Measurements from ENCODE around the gene ELOVL6. TPM values are rescaled to one million over a fixed set of nuclear protein-coding genes. Genes with fewer than 3 reads are reported as not detected.

ELOVL6 gene
- total and polyA plus RNA-seq, 2 of the 4 experiments (the other 2 are of a cell fraction): 17.9 to 19.0 TPM

DNA sequence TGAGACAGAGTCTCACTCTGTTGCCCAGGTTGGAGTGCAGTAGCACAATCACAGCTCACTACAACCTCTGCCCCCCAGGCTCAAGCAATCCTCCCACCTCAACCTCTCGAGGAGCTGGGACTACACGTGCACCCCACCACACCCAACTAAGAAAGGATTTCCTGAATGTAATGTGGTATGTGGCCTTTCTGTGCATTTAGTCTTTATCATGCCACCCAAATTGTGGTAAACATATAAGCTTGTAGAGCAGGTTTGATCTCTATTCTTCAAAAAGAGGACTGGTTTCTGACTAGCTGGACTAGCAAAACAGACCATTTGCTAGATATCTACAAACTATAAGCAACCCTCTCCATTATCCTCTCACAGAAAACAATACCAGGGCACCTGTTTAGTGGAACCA, 33.6 kb downstream of the ELOVL6 start:
- H3K4me2 ChIP-seq (ENCODE audit: low read depth, low read length): no peak overlapping the region
- WGBS, 2 experiments (ENCODE audit: extremely low coverage in 2 of 2, insufficient read length in 1 of 2): no CpG with 5 or more reads among the region's 2 CpGs
- no peaks in the 10 kb centered on the region for H3K9me3 ChIP-seq (ENCODE audit: control insufficient read depth, insufficient read depth, low read length)
- in situ Hi-C loops (cut with MboI; ENCODE audit: low sequenced_read_pairs): no loop called here
- H3K4ac ChIP-seq (ENCODE audit: low read depth, low read length): peak overlapping the region; percentile 89
- H3K79me1 ChIP-seq (ENCODE audit: low read depth in 1 of 2, low read length in 2 of 2): peaks cover 5 to 19% of the 10 kb centered on the region in 2 experiments
- no peak for TF ChIP-seq RAD21 (IDR thresholded peaks at IDR 0.05; ENCODE audit: low read length)
- no peak for TF ChIP-seq NFE2L2 (IDR thresholded peaks at IDR 0.05; ENCODE audit: low read depth, low read length)
- no peak for TF ChIP-seq MXI1 (IDR thresholded peaks at IDR 0.05; ENCODE audit: borderline replicate concordance, low read depth, low read length)
- TF ChIP-seq, protein P1, sequence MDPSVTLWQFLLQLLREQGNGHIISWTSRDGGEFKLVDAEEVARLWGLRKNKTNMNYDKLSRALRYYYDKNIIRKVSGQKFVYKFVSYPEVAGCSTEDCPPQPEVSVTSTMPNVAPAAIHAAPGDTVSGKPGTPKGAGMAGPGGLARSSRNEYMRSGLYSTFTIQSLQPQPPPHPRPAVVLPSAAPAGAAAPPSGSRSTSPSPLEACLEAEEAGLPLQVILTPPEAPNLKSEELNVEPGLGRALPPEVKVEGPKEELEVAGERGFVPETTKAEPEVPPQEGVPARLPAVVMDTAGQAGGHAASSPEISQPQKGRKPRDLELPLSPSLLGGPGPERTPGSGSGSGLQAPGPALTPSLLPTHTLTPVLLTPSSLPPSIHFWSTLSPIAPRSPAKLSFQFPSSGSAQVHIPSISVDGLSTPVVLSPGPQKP (IDR thresholded peaks at IDR 0.05; ENCODE audit: borderline replicate concordance, low read depth, low read length): no peak
- no peak for TF ChIP-seq CHD1 (IDR thresholded peaks at IDR 0.05; ENCODE audit: low read depth, low read length)
- TF ChIP-seq, protein P2, sequence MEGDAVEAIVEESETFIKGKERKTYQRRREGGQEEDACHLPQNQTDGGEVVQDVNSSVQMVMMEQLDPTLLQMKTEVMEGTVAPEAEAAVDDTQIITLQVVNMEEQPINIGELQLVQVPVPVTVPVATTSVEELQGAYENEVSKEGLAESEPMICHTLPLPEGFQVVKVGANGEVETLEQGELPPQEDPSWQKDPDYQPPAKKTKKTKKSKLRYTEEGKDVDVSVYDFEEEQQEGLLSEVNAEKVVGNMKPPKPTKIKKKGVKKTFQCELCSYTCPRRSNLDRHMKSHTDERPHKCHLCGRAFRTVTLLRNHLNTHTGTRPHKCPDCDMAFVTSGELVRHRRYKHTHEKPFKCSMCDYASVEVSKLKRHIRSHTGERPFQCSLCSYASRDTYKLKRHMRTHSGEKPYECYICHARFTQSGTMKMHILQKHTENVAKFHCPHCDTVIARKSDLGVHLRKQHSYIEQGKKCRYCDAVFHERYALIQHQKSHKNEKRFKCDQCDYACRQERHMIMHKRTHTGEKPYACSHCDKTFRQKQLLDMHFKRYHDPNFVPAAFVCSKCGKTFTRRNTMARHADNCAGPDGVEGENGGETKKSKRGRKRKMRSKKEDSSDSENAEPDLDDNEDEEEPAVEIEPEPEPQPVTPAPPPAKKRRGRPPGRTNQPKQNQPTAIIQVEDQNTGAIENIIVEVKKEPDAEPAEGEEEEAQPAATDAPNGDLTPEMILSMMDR (conservative IDR thresholded peaks at IDR 0.05; ENCODE audit: low read depth, low read length): no peak
- peaks cover 12% of the 10 kb centered on the region for H3K9me1 ChIP-seq (ENCODE audit: insufficient read depth, low read length)
- H3K4me3 ChIP-seq (ENCODE audit: insufficient read depth, low read depth, low read length): no peak overlapping the region
- H3K14ac ChIP-seq (replicated peaks; ENCODE audit: low read depth, low read length): peak overlapping the region; percentile 91
- dilution Hi-C loops (cut with HindIII; ENCODE audit: low sequenced_read_pairs, unreplicated experiment): no loop called here
- H4K5ac ChIP-seq (ENCODE audit: low read depth, low read length): peak overlapping the region; percentile 52; the same call in 1 of the 2 replicates
- ChIA-PET POLR2A (ENCODE audit: unreplicated experiment) (no interaction called here), CTCF (interaction anchor here (1.3 kb wide), 1 partner anchor 12 kb away, joined by 4 read pairs; no protein-coding TSS in a partner anchor)
- H4K91ac ChIP-seq (ENCODE audit: insufficient read depth, low read depth, low read length): peak overlapping the region; percentile 91
- no peak overlapping the region for H2AFZ ChIP-seq (replicated peaks; ENCODE audit: low read length, poor library complexity)
- H4K20me1 ChIP-seq (ENCODE audit: insufficient read depth, low read length): no peaks in the 10 kb centered on the region
- intact Hi-C loops (cut with micrococcal nuclease): no loop called here
- no TSS peak for BruUV-seq (replicated peaks)
- peak overlapping the region; percentile 68 for H2BK20ac ChIP-seq (ENCODE audit: low read depth, low read length)
- H2BK120ac ChIP-seq (ENCODE audit: low read depth, low read length): peak overlapping the region; percentile 96
- H3K4me1 ChIP-seq (ENCODE audit: control insufficient read depth, insufficient read depth, low read length): peaks cover 16% of the 10 kb centered on the region
- H2AK5ac ChIP-seq (ENCODE audit: low read depth, low read length): peak overlapping the region; percentile 74
- no peaks in the 10 kb centered on the region for H3K27me3 ChIP-seq (ENCODE audit: control insufficient read depth, insufficient read depth, low read length)
- DNase-seq: no peak
- H3K36me3 ChIP-seq (ENCODE audit: control insufficient read depth, insufficient read depth, low read length): no peaks in the 10 kb centered on the region
- H3K18ac ChIP-seq (ENCODE audit: low read depth, low read length): peak overlapping the region; percentile 81; the same call in 1 of the 2 replicates
- H2AK9ac ChIP-seq (replicated peaks; ENCODE audit: low read depth, low read length, poor library complexity): peak overlapping the region; percentile 35
- peak overlapping the region; percentile 71 to 88 for H4K8ac ChIP-seq (ENCODE audit: low read depth in 2 of 2, low read length in 2 of 2)
- no peak overlapping the region for H3K9ac ChIP-seq (ENCODE audit: low read depth, low read length)
- peak overlapping the region; percentile 98 for H2BK5ac ChIP-seq (ENCODE audit: low read depth, low read length, poor library complexity, severe bottlenecking)
- ATAC-seq (ENCODE audit: low read depth): no peak
- H3K23ac ChIP-seq (ENCODE audit: low read depth, low read length): peak overlapping the region; percentile 27; the same call in 1 of the 2 replicates
- H3K27ac ChIP-seq (ENCODE audit: insufficient read depth, low read length): no peak overlapping the region; the same call in 1 of the 2 replicates
- no peak overlapping the region for H3K56ac ChIP-seq (ENCODE audit: extremely low read depth, insufficient read depth, low read length)
- H2BK15ac ChIP-seq (ENCODE audit: low read depth, low read length): peak overlapping the region; percentile 82; the same call in 2 of the 3 replicates
